Activated T-helper 17 cell treated with anti-CD3 and anti-CD28 coated beads, Interleukin-2, amount 50 U/mL, for 72 hours (primary cell): ENCODE measurements around the gene SYNDIG1L. TPM values are rescaled to one million over a fixed set of nuclear protein-coding genes. Genes with fewer than 3 reads are reported as not detected.

Source experiments
- ATAC-seq: fragments of 150-1000 bp; cut with Tn5 transposase; replicated peaks from 2 replicates; pipeline ENCODE4 v1.10.0; 2021; ENCODE audit warnings: mild to moderate bottlenecking, moderate library complexity
- H3K27ac Mint-ChIP-seq: one replicate; pipeline ENCODE4 v1.8.0; 2022; ENCODE audit warnings: mixed read lengths
- H3K27me3 Mint-ChIP-seq: one replicate; pipeline ENCODE4 v1.8.0; 2022; ENCODE audit warnings: mixed read lengths
- H3K36me3 Mint-ChIP-seq: one replicate; pipeline ENCODE4 v1.8.0; 2022; ENCODE audit warnings: low read depth, mild to moderate bottlenecking, mixed read lengths
- H3K4me1 Mint-ChIP-seq: one replicate; pipeline ENCODE4 v1.8.0; 2022; ENCODE audit warnings: mixed read lengths
- H3K4me3 Mint-ChIP-seq: one replicate; pipeline ENCODE4 v1.8.0; 2022; ENCODE audit warnings: mild to moderate bottlenecking, mixed read lengths
- H3K9me3 Mint-ChIP-seq: one replicate; pipeline ENCODE4 v1.8.0; 2022; ENCODE audit warnings: mixed read lengths
- total RNA-seq, 2 donors: library from RNA; stranded (reverse); gene quantifications; one replicate each; pipeline ENCODE4 v1.2.3, GENCODE V29; 2022

SYNDIG1L gene
- total RNA-seq, 2 donors from 2014 or later = not detected

GRCh38 chr14:74380172-74380571, 45.8 kb downstream of the SYNDIG1L start:
- Mint-ChIP-seq H3K36me3 (no peaks in the 10 kb centered on the region), H3K9me3 (no peaks in the 10 kb centered on the region), H3K4me3 (no peak overlapping the region), H3K27me3 (peaks cover 3% of the 10 kb centered on the region), H3K27ac (no peak overlapping the region), H3K4me1 (no peaks in the 10 kb centered on the region)
- ATAC-seq = no peak

GRCh38 chr14:74377976-74378690, 47.9 kb downstream of the SYNDIG1L start:
- Mint-ChIP-seq H3K4me3 (no peak overlapping the region), H3K27ac (no peak overlapping the region), H3K9me3 (no peaks in the 10 kb centered on the region), H3K36me3 (no peaks in the 10 kb centered on the region), H3K27me3 (peaks cover 3% of the 10 kb centered on the region), H3K4me1 (no peaks in the 10 kb centered on the region)
- no peak for ATAC-seq

GRCh38 chr14:74368441-74368840, 57.6 kb downstream of the SYNDIG1L start:
- no peak overlapping the region for H3K27ac Mint-ChIP-seq

GRCh38 chr14:74368026-74368425, 58.0 kb downstream of the SYNDIG1L start:
- Mint-ChIP-seq H3K4me1 (peaks cover 4% of the 10 kb centered on the region), H3K27me3 (peaks cover 15% of the 10 kb centered on the region), H3K4me3 (no peak overlapping the region), H3K36me3 (no peaks in the 10 kb centered on the region), H3K27ac (no peak overlapping the region), H3K9me3 (no peaks in the 10 kb centered on the region)
- no peak for ATAC-seq

More at GRCh38 chr14:74368441-74368840, 57.6 kb downstream of the SYNDIG1L start:
- ATAC-seq = no peak
- peaks cover 15% of the 10 kb centered on the region for H3K27me3 Mint-ChIP-seq
- H3K9me3 Mint-ChIP-seq = no peaks in the 10 kb centered on the region
- H3K4me3 Mint-ChIP-seq = no peak overlapping the region
- H3K36me3 Mint-ChIP-seq = no peaks in the 10 kb centered on the region
- peaks cover 4% of the 10 kb centered on the region for H3K4me1 Mint-ChIP-seq

GRCh38 chr14:74364271-74364880, 61.6 kb downstream of the SYNDIG1L start:
- no peaks in the 10 kb centered on the region for H3K36me3 Mint-ChIP-seq
- peaks cover 11% of the 10 kb centered on the region for H3K27me3 Mint-ChIP-seq
- no peak overlapping the region for H3K4me3 Mint-ChIP-seq
- no peak overlapping the region for H3K27ac Mint-ChIP-seq
- ATAC-seq = no peak
- no peaks in the 10 kb centered on the region for H3K9me3 Mint-ChIP-seq
- H3K4me1 Mint-ChIP-seq = no peaks in the 10 kb centered on the region

GRCh38 chr14:74362361-74362915, 63.6 kb downstream of the SYNDIG1L start:
- Mint-ChIP-seq H3K27ac (no peak overlapping the region), H3K27me3 (peaks cover 11% of the 10 kb centered on the region), H3K4me1 (no peaks in the 10 kb centered on the region), H3K4me3 (no peak overlapping the region), H3K9me3 (no peaks in the 10 kb centered on the region), H3K36me3 (no peaks in the 10 kb centered on the region)
- peak; percentile 70 for ATAC-seq

- Mint-ChIP-seq H3K9me3 (no peaks in the 10 kb centered on the region), H3K27ac (no peak overlapping the region), H3K4me3 (no peak overlapping the region), H3K36me3 (no peaks in the 10 kb centered on the region), H3K4me1 (no peaks in the 10 kb centered on the region), H3K27me3 (peaks cover 13% of the 10 kb centered on the region)
- no peak for ATAC-seq
Measured at GRCh38 chr14:74360163-74360562, 65.8 kb downstream of the SYNDIG1L start.

GRCh38 chr14:74358176-74358829, 67.7 kb downstream of the SYNDIG1L start:
- H3K27ac Mint-ChIP-seq = no peak overlapping the region
- no peak for ATAC-seq

GRCh38 chr14:74357585-74357984, 68.4 kb downstream of the SYNDIG1L start:
- no peaks in the 10 kb centered on the region for H3K9me3 Mint-ChIP-seq
- no peaks in the 10 kb centered on the region for H3K36me3 Mint-ChIP-seq
- peaks cover 9% of the 10 kb centered on the region for H3K27me3 Mint-ChIP-seq
- H3K4me3 Mint-ChIP-seq = no peak overlapping the region
- ATAC-seq = no peak
- no peak overlapping the region for H3K27ac Mint-ChIP-seq
- H3K4me1 Mint-ChIP-seq = no peaks in the 10 kb centered on the region

More at GRCh38 chr14:74358176-74358829, 67.7 kb downstream of the SYNDIG1L start:
- Mint-ChIP-seq H3K27me3 (peaks cover 6% of the 10 kb centered on the region), H3K9me3 (no peaks in the 10 kb centered on the region), H3K36me3 (no peaks in the 10 kb centered on the region), H3K4me3 (no peak overlapping the region), H3K4me1 (no peaks in the 10 kb centered on the region)

- Mint-ChIP-seq H3K36me3 (no peaks in the 10 kb centered on the region), H3K27me3 (peaks cover 8% of the 10 kb centered on the region), H3K4me3 (no peak overlapping the region), H3K9me3 (no peaks in the 10 kb centered on the region), H3K27ac (no peak overlapping the region), H3K4me1 (no peaks in the 10 kb centered on the region)
- no peak for ATAC-seq
Measured at GRCh38 chr14:74356892-74357575, 69.0 kb downstream of the SYNDIG1L start.

Other genes starting within 250 kb of the SYNDIG1L start
- not detected for gene VSX2, start 186.8 kb downstream of the SYNDIG1L start, total RNA-seq
- 10 to 100 TPM; 55.4 to 57.1 TPM for gene ABCD4, start 123.3 kb downstream of the SYNDIG1L start, total RNA-seq
- not detected for gene VRTN, start 77.7 kb downstream of the SYNDIG1L start, total RNA-seq
- gene NPC2, start 67.1 kb upstream of the SYNDIG1L start, total RNA-seq = 10 to 100 TPM; 34.1 to 37.2 TPM
- 10 to 100 TPM; 20.3 to 28.5 TPM for gene ISCA2, start 67.6 kb upstream of the SYNDIG1L start, total RNA-seq
- under 1 TPM in 1 of 2 donors, not detected in 1; 0.03 TPM for gene LTBP2, start 186.0 kb upstream of the SYNDIG1L start, total RNA-seq